Chondrocyte (in vitro differentiated cells): ENCODE data around the gene BCL7A. TPM values are rescaled to one million over a fixed set of nuclear protein-coding genes. Genes with fewer than 3 reads are reported as not detected.

Experiments used
- DNase-seq: peaks from one replicate; pipeline ENCODE4 v3.0.0; 2021; ENCODE audit warnings: mixed read lengths, low spot score
- H3K27ac Mint-ChIP-seq: one replicate; pipeline ENCODE4 v1.8.0; 2021; ENCODE audit warnings: mild to moderate bottlenecking, moderate library complexity, mixed read lengths; ENCODE audit not compliant: unreplicated experiment
- H3K27me3 Mint-ChIP-seq: 2 replicates; pipeline ENCODE4 v1.8.0; 2021; ENCODE audit warnings: low read depth, mixed read lengths
- H3K36me3 Mint-ChIP-seq: 2 replicates; pipeline ENCODE4 v1.8.0; 2021; ENCODE audit warnings: low read depth, mixed read lengths
- H3K4me1 Mint-ChIP-seq: 2 replicates; pipeline ENCODE4 v1.8.0; 2021; ENCODE audit warnings: low read depth, mild to moderate bottlenecking, mixed read lengths
- H3K4me3 Mint-ChIP-seq: one replicate; pipeline ENCODE4 v1.8.0; 2021; ENCODE audit warnings: mild to moderate bottlenecking, moderate library complexity, mixed read lengths; ENCODE audit not compliant: unreplicated experiment
- H3K9me3 Mint-ChIP-seq: 2 replicates; pipeline ENCODE4 v1.8.0; 2021; ENCODE audit warnings: low read depth, mixed read lengths
- total RNA-seq: library from RNA; stranded (reverse); gene quantifications from 3 replicates; pipeline ENCODE4 v1.2.1, GENCODE V29; 2021
- TF ChIP-seq, protein P1 (sequence below): fragments of 200-600 bp; sonication (generic); IDR thresholded peaks from 2 replicates; pipeline ENCODE4 v1.5.0; 2021; ENCODE audit warnings: antibody characterized with exemption, mild to moderate bottlenecking, moderate library complexity

Gene BCL7A
- total RNA-seq, 1 donor from 2014 or later = 10.0 TPM

DNA sequence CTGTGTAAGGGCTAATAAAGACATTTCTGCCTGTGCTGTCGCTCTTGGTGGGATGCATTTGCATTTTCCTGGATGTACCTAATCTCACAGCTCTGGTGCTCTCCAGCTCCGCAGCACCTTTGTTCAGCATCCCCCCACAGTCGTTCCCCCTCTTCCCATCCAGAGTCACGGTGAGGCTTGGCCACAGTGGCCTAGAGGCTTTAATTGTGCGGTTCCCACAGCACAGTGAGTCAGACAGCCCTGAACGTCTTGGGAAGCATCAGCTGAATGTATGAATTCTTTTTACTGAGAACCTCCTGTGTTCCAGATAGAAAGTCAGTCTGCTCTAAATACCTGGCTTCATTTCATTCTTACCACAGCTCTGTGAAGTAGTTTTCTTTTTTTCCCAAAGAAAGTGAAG lies 85.6 kb downstream of the BCL7A start:
- H3K36me3 Mint-ChIP-seq = peaks cover 3% of the 10 kb centered on the region
- no peak overlapping the region for H3K4me3 Mint-ChIP-seq
- TF ChIP-seq, protein P1, sequence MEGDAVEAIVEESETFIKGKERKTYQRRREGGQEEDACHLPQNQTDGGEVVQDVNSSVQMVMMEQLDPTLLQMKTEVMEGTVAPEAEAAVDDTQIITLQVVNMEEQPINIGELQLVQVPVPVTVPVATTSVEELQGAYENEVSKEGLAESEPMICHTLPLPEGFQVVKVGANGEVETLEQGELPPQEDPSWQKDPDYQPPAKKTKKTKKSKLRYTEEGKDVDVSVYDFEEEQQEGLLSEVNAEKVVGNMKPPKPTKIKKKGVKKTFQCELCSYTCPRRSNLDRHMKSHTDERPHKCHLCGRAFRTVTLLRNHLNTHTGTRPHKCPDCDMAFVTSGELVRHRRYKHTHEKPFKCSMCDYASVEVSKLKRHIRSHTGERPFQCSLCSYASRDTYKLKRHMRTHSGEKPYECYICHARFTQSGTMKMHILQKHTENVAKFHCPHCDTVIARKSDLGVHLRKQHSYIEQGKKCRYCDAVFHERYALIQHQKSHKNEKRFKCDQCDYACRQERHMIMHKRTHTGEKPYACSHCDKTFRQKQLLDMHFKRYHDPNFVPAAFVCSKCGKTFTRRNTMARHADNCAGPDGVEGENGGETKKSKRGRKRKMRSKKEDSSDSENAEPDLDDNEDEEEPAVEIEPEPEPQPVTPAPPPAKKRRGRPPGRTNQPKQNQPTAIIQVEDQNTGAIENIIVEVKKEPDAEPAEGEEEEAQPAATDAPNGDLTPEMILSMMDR = no peak
- DNase-seq = no peak
- peaks cover 2% of the 10 kb centered on the region for H3K9me3 Mint-ChIP-seq
- no peaks in the 10 kb centered on the region for H3K27me3 Mint-ChIP-seq
- H3K27ac Mint-ChIP-seq = peak overlapping the region; percentile 84
- H3K4me1 Mint-ChIP-seq = peaks cover 52% of the 10 kb centered on the region

- Mint-ChIP-seq H3K4me3 (no peak overlapping the region), H3K27ac (no peak overlapping the region), H3K36me3 (no peaks in the 10 kb centered on the region), H3K4me1 (peaks cover 45% of the 10 kb centered on the region), H3K9me3 (no peaks in the 10 kb centered on the region), H3K27me3 (no peaks in the 10 kb centered on the region)
- peak; percentile 9 for DNase-seq
- TF ChIP-seq, protein P1 = no peak
Measured at GRCh38 chr12:122111089-122111641, 89.5 kb downstream of the BCL7A start.

Other genes starting within 250 kb of the BCL7A start
- gene RHOF, start 228.2 kb upstream of the BCL7A start, total RNA-seq = 9.6 to 14.1 TPM (median 10.8 TPM) in 3 replicates
- gene SETD1B, start 217.9 kb upstream of the BCL7A start, total RNA-seq = 18.8 to 19.7 TPM (median 19.4 TPM) in 3 replicates
- not detected in 3 replicates for gene HPD, start 163.0 kb upstream of the BCL7A start, total RNA-seq
- gene PSMD9, start 133.1 kb upstream of the BCL7A start, total RNA-seq = 49.7 to 61.9 TPM (median 53.5 TPM) in 3 replicates
- 3.5 to 6.4 TPM (median 4.5 TPM) in 3 replicates for gene CFAP251, start 103.3 kb upstream of the BCL7A start, total RNA-seq
- gene MLXIP, start 56.9 kb downstream of the BCL7A start, total RNA-seq = 58.8 to 62.8 TPM (median 61.7 TPM) in 3 replicates
- gene IL31, start 152.3 kb downstream of the BCL7A start, total RNA-seq = not detected in 3 replicates
- 1.5 to 2.0 TPM (median 1.6 TPM) in 3 replicates for gene LRRC43, start 161.2 kb downstream of the BCL7A start, total RNA-seq
- 0.22 to 1.0 TPM (median 0.77 TPM) in 3 replicates for gene B3GNT4, start 181.8 kb downstream of the BCL7A start, total RNA-seq
- 47.7 to 51.1 TPM (median 49.9 TPM) in 3 replicates for gene DIABLO, start 204.2 kb downstream of the BCL7A start, total RNA-seq
- gene VPS33A, start 244.6 kb downstream of the BCL7A start, total RNA-seq = 16.9 to 21.8 TPM (median 20.2 TPM) in 3 replicates